GM18508 (cell line): ENCODE data around the gene ITGB1BP1.

ENCODE experiments used
- ATAC-seq: cut with Tn5 transposase; IDR thresholded peaks from one replicate; pipeline ENCODE4 v1.9.1; 2021; ENCODE audit warnings: moderate number of reproducible peaks; ENCODE audit not compliant: insufficient read depth, unreplicated experiment

The ITGB1BP1 gene

DNA sequence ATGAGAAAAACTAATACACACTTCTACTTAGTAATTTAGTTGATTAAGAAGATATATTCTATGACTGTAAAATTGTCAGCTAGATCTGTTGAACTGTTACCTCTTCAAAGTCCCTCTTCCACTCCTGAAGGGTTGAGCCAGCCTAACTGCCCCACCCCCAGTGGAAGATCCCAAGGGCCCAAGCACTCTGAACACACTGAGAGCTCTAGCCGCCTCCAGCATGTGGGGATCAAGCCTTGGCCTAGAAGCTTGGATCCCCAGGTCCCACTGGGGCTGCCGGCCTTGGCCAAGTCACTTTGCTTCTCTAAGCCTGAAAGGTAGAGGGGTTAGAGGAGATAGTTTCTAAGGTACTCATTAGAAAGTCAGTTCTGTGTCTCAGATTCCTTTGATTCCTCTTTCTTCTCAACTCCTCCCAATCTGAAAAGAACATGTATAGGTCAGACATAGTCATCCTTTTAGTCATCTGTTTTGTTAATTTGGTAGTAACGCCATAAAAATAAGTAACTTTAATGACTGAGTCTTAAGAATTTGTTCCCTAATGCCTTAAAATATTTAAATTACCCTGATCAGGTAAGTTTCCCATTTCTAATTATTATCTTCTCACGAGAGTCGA, 5.7 kb upstream of the ITGB1BP1 start:
- no peak for ATAC-seq

DNA sequence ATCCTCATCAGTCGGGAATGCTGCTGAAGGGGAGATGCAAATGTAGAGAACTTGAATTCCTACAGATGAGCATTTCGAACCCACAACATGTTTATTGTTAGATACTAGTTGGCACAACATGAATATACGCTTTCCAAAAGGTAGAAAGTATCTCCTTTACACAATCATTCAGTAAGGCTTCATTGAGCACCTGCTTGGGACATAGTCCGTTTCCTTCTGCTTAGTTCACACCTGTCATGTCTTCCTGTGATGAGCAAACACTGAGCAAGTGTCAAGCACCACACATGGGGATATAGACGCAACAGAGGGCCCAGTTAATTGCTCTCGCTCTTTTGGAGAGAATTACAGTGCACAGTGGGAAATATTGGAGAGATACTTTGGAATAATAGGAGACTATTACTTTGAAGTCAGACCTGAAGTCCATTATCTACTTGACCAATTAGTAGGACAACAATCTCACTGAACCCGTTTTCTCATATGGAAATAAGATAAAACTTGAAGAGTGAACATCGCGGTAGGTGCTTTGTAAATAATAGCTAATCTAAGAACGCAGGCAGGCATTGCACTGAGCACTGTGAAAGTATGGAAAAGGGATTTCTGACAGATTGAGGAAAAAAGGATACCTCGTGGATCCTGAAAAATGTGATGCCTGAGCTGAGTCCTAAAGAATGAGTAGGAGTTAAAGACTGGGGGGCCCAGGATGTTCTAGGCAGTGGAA, 1.3 kb upstream of the ITGB1BP1 start:
- no peak for ATAC-seq

DNA sequence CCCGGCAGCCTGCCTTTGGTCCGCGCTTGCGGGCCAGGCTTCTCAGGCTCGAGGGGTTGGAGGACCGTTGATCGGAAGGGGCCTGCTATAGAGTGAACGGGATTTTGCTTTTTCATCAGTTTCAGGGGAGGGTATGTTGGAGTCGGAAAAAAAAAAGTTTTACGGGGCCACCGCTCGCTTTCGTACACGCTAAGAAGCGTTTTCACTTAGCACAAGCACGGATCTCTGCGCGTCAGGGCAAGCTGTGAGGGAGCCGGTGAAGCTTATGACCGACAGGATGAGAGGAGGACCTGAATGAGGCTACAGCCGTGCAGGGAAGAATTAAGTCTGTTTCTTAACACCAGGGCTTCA, 569 bp upstream of the ITGB1BP1 start:
- peak; percentile 0 for ATAC-seq

DNA sequence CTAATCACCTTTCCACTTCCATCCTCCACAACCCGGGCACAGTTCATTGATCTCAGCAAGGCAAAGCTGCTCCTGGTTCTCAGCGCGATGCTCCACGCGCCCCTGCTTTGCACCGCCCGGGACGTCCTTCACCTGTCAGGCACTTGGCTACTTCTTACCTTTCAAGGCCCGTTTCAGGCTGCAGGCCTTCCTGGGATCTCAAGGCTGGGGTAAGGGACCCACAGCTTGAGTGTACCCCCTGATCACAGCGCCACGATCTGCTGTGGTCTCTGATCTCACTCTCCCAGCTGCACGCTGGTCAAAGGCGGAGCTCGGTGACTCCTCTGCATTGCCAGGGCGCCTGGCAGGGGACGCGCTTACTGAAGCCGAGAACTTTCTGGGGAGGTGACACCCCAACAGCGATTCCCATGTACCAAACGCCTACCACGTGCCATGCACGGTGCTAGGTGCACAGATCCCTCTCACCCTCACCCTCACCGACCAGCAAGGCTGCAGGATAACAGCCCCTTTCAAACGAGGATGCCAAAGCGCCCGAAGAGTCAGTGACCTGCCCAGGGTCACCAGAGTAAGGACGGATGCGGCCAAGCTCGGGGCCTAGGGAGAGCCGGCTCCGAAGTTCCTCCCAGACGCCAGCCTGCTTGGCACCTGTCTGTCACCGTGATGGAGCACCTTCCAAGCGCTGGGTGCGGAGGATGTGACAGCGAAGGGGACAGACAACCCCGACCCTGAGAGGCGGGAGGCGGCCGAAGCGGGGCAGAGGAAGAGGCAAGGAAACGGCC, 818 bp downstream of the ITGB1BP1 start:
- ATAC-seq: peak; percentile 22

DNA sequence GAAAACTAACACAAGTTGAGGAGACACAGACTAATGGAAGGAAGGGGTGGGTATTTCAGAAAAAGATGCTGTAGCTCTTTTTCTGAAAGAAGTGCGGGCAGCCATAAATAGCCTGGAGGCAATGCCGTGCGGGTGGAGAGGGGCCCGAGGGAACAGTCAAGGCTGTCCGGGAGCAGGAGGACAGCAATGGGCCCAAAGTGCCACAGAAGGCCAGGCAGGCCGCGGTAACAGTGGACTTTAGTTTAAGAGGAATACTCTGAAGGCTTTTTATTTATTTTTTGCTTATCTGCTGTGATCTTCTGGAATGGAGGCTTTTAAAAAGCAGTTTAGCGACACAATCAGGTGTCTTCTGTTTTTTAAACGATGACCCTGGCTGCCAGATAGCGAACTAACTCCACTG, 2.8 kb downstream of the ITGB1BP1 start:
- no peak for ATAC-seq

DNA sequence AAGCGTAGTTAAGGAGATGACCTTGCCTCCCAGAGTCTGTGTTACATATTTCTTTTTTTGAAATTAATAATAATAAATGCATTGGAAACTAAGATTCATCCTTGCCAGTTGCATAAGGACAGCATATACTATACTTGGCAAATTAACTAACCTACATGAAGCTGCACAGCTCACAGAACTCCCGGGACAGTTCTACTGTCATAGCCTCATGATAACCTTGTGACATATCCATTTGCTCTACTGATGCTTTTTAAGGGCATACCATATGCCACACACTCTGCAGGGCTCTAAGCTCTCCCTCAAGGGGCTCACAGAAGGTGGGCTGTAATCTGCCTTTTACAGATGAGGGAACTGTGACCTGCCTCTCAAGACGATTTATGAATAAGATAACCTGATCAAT, 3.8 kb downstream of the ITGB1BP1 start:
- no peak for ATAC-seq

DNA sequence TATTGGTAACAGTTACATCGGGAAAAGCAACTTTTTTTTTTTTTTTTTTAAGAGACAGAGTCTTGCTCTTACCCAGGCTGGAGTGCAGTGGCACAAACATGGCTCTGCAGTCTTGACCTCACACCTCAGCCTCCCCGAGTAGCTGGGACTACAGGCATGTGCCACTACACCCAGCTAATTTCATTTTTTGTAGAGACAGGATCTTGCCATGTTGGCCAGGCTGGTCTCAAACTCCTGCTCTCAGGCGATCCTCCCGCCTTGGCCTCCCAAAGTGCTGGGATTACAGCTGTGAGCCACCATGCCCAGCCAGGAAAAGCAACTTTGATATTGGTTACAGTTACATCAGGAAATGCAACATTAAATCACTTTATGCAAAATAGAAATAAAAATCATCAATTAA, 4.6 kb downstream of the ITGB1BP1 start:
- no peak for ATAC-seq

DNA sequence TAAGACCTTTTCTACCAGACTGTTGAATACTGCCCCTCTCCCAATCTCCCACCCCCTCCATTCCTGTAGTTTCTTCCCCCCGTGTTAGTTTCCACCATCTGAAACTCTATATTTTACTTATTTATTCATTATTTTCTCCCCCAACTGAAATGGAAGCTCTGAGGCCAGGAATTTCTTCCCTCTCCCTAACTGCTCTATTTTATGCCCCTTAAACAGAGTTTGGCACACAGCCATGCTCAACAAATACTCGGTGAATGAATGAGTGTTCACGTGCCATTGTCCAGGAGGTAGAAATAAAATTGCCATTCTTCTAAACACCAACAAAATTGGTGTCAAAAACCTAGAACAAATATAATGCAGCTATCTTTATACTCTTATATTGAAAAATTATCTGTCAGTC, 5.6 kb downstream of the ITGB1BP1 start:
- ATAC-seq: no peak

DNA sequence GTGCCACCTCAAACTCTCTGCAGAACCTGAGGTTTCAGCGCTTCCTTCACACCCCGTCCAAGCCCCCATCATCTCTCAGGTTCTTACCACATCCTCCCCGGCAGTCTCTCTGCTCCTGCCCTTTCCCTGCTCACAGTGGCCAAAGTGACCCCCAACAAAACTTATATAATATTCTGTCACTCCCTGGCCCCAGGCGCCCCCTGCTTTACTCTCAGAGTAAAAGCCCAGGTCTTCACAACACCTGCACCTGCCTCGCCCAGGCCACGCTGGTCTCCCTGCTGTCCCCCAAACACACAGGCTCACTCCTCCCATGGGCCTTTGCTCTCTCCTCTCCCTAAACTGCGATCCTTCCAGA, 6.4 kb downstream of the ITGB1BP1 start:
- no peak for ATAC-seq

DNA sequence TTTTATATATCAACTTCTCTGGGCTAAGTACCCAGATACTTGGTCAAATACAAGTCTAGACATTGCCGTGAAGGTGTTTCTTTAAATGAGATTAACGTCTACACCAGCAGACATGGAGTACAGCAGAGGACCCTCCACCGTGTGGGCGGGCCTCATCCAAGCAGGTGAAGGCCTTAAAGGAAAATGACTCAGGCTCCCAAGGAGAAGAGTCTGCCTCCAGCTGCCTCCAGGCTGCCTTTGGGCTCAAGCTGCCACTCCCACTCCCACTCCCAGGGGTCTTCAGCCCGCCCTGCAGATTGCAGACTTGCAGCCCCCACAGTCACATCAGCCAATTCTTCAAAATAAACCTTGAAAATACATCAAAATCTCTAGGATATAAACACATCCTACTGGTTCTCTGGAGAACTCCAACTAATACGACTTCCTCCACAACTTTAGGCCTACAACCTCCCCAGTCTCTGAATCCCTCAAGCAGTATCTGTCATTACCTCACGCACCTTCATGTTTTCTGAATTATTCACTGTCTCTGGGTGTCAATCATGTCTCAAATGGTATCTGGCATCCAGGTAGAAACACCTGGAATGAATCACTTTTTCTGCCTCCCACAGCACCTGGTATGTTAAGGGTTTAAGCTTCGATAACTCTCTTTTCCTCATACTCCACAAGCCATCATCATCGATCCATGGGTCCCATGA, 6.9 kb downstream of the ITGB1BP1 start:
- ATAC-seq: no peak

DNA sequence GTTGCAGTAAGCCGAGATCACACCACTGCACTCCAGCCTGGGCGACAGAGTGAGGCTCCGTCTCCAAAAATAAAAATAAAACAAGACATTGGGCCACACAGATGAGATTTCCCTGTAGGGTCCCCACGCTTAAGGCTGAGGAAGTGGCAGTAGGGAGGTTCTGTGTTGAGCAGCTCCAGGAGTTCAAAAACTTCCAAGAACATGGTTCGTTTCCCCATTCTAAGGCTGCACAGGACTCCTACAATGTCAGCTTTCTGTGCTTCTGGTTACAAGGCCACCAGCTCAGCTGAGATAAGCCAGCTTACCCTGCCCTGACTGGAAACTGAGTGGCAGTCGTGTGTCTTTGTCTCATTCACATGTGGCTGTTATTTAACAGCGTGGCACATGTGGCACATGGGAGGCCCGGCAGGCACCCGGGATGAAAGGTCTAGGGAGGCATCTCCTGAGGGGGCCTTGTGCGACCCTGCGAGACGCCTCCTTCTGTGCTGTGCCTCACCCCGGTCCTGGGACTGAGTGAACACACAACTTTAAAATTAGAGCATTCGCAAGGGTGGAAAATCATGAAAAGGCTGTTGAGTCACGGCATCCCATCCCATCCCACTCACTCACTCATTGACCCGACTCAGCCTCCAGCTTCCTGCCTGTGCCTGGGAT, 7.7 kb downstream of the ITGB1BP1 start:
- ATAC-seq: no peak

DNA sequence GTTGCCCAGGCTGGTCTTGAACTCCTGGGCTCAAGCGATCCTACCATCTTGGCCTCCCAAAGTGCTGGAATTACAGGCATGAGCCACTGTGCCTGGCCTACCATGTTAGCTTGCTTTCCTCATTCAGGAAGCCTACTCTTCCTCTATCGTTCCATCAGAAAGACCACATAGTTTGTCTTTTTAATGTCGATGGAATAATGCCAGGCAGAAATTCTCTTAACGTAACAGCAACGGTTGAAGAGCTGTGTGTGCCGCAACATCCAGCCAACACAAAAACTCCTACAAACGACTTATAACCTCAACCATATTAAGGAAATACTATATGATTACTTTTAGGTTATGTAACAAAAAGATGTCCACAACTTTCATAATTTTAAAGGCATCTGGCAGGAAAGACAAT, 10.5 kb downstream of the ITGB1BP1 start:
- ATAC-seq: no peak

DNA sequence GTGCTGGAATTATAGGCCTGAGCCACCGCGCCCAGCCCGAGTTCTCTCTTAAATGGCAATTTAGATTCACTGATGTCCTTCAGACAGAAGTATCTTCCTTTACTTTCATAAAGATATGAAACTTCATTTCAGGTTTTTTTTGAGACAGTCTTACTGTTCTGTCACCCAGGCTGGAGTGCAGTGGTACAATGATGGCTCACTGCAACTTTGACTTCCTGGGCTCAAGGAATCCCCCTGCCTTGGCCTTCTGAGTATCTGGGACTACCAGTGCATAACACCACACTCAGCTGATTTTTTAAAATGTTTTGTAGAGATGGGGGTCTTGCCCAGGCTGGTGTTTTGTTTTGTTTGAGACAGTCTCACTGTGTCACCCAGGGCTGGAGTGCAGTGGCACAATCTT, 13.2 kb downstream of the ITGB1BP1 start:
- ATAC-seq: no peak

DNA sequence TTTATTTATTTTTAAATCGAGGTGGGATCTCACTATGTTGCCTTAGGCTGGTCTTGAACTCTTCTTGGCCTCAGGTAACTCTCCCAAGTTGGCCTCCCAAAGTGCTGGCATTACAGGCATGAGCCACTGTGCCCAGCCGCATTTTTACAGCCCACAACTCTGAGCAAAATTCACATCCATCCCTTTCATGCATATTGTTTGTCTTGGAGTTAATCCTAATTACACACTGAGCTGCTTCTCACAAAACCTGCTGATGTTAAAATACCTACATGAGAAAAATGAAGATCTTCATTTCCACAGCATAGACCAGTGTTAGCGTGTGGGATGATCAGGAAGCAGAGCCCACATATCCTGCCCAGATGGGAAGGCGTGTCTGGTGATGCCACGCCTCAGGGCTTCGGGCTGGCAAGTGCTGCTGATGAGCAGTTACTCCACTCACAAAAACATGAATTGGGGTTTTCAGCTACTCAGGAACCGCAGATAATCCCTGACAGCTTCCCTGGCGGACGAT, 14.6 kb downstream of the ITGB1BP1 start:
- ATAC-seq: no peak

DNA sequence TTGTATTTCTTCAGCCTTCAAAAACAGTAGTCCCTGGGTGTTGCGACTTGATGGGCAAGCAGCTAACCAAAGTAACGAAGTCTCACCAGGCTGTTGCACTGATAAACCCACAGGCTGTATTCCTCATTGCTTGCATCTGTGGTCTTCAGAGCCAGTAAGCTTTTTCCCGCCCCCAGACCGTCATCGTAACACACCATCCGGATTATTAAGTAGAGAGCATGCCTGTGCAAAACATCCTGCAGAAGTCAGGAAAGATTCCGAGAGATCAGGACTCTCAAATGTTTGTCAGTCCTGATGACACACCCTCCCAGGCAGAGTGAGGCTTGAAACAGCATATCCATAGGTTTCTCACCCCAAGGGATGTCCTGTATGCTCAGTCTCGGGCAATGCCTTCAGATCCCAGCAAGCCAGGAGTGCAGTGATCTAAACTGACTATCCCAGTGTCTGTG, 15.9 kb downstream of the ITGB1BP1 start:
- ATAC-seq: no peak

DNA sequence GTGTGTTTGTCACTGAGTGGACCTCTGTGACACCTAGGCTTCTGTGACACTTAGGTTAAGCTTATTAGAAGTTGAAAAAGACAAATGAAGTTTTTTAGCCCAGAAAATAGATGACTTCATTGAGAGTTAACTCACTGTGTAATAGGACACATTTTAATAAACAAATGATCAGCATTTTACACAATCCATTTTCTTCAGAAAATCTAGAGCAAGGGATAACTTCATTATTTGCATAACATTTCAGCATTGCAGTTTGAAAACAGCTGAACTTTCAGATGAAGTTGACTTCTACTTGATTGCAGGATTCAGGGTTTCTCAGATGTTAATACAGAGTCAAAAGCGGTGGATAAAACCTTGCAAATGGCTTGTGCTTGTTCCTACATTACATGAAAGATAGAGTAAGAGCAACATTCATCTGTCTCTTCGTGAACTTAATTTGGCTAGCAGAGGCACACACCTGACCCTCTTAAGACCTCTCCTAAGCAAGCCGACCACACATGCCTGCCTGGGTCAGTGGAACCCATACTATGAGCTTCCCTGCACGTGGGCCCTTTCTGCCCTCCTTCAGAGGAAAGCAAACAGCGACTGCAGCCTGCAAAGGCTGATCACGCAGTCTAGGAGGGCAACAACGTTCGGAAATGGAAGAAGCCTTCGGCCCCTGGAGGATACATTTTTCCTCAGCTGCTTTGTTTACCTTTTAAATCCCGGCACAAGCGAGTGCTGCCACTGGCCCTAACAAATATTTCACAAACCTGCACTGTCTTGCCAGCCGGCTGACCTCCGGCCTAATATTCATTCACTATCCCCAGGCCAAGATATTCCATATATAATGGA, 16.6 kb downstream of the ITGB1BP1 start:
- no peak for ATAC-seq

DNA sequence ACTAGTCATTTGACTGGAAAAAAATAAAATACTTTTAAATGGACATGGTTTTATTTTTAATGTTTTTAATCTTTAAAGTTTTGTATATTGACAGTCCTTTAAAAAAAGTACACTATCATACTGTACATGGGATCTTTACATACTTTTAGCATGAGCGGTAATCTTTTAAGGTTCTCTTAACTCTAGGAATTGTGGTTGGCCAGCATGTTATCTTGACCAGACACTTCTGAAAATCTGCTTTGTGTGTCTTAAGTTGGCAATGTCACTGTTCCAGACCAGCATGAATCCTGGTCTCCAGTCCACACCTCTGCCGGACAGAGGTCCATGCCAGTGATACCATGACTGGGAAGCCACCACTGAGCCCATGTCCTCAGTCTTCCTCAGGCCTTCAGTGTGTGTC, 17.7 kb downstream of the ITGB1BP1 start:
- no peak for ATAC-seq

DNA sequence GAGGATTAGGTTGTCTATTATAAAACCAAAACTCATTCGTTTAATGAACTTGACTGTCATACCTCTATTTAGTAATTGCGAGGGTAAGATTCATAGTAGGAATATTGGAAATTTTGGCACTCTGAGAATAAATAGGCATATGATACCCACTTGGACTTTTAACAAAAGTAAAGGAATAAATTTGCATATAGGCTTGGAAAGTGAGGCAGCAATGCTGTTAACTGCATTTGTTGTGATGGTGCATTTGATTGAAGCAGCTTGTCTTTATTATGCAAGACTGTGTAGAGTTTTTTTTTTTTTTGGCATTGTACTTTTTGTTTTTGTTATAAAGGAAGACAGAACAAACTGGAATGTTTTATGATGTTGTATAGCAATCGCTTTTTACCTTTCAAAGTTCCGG, 18.9 kb downstream of the ITGB1BP1 start:
- ATAC-seq: no peak

DNA sequence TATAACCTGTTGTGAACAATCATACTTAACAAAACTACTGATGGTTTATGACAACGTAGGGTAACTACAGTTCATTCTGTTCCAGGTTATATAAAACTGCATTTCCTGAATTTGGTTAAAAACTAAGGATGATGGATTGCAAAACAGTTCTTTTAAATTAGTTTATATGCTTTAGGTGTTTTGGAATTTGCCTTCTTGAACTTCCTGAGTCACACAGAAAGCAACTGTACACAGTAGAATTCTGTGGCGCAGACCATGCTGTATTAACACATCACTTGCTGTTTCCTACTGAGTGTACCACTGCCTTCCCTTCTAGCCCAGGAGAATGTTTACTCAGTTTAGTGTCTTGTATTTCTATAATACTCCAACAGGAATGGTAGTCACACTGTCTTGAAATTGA, 19.4 kb downstream of the ITGB1BP1 start:
- no peak for ATAC-seq
